ENCODE measurements around the gene TTLL11. TPM values are rescaled to one million over a fixed set of nuclear protein-coding genes. Genes with fewer than 3 reads are reported as not detected.

Gene TTLL11
- total RNA-seq, 2 experiments from 2014 or later = 2.6 to 3.3 TPM

DNA sequence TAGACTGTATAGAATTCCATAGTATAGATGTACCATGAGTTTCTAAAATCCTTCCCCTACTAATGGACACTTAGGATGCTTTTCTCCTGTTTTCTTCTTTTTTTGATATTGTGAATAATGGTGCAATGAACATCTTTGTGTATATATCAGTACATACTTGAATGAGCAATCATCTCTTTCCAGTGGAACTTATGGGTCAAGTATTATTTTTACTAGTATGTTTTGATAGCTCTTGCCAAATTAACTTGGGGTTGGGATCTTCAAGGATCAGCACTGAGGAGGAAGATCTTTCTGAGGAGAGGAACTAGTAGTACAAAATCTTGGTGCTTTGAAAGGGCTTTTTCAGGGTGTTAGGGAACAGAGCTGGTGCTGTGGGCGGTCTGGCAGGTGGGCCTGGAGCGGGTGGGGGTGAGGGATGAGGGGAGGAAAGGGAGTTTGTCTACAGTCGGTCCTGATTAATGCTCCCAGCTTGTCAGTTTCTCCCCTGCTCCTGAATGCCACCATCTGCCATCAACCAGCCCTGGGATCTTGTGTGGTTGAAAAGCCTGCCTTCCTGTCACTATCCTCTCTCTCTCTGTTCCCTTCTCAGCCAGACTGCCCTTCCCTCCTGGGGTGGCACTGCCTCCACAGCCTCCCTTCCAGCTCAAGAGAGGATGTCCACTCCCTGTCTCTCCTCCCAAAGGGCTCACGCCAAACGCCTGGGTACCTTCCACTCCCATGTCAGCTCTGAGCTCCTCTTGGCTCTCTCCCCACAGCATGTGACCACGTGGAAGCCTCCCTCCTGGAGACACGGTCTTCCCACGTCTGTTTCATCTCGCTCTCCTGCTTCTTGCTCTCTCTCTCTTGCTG, 255.8 kb downstream of the TTLL11 start:
- no peak for ATAC-seq
- no peak for DNase-seq
- CTCF ChIA-PET = interaction anchor here (0.7 kb wide), 1 partner anchor 48 kb away, joined by 3 read pairs; no protein-coding TSS in a partner anchor
- Mint-ChIP-seq H3K4me3 (no peak overlapping the region), H3K27ac (no peak overlapping the region), H3K4me1 (ENCODE audit: low read depth) (peaks cover 17% of the 10 kb centered on the region), H3K9me3 (ENCODE audit: insufficient read depth) (no peaks in the 10 kb centered on the region), H3K36me3 (ENCODE audit: low read depth) (no peaks in the 10 kb centered on the region), H3K27me3 (ENCODE audit: low read depth) (no peaks in the 10 kb centered on the region)
- POLR2A ChIA-PET = no interaction called here

DNA sequence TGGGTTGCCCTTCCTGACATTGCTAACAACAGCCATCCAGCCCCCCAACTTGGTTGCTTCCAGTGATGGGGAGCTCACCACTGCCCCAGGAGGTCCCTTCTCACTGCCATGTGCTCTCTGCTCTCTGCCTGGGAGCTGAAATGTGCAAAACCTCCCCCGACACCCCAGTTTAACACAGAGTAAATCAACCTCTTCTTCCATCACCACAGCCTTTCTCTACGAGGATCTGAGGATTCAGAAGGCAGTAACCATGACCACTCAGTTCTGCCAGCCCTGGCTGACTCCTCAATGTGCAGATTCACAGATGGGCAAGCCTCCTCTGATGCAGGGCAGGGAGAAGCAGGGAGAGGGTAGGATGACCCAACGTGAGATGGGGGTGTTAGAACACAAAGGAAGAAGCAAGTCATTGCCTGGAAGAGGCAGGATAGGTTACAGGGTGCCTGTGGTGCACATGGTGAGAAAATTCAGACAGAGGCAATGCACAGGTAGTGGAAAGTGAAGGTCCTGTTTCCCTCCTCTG, 256.7 kb downstream of the TTLL11 start:
- Mint-ChIP-seq H3K36me3 (ENCODE audit: low read depth) (no peaks in the 10 kb centered on the region), H3K27ac (no peak overlapping the region), H3K27me3 (ENCODE audit: low read depth) (no peaks in the 10 kb centered on the region), H3K4me3 (no peak overlapping the region), H3K9me3 (ENCODE audit: insufficient read depth) (no peaks in the 10 kb centered on the region), H3K4me1 (ENCODE audit: low read depth) (peaks cover 16% of the 10 kb centered on the region)
- DNase-seq = no peak
- ChIA-PET CTCF (no interaction called here), POLR2A (no interaction called here)
- no peak for ATAC-seq

DNA sequence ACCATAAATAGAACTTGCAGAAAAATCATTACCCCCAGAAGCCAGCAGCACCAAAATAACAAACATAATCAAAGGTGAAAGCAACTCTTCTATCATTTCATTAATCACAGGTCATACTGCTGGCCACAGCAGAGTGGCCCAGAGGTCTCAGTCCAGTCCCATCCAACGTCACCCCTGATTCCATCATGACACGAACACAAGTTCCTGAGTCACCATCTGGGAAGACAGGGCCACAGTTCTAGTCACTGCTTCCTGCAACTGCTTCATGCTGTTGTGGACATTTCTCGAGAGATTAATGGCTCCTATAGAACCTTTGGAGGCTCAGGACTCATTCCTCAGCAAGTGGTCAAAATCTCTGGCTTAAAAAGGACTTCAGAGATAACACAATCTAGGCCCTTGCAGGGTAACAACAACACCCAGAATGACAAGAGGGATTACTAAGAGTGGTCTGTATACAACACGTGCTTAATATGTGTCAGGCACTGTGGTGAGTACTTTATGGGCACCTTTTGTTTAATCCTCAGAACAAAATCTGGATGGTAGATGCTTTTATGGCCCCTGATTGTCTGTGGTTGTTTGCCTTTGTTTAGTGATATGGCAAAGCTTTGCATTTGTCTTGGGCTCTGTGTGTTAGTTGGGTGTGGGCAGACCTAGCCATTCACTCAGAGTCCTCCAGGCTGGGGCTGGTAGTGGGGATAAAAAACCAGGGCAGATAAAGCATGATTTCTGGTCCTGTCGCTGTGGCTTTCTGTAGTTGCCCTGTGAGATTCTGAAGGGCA, 257.3 kb downstream of the TTLL11 start:
- H3K27me3 Mint-ChIP-seq (ENCODE audit: low read depth) = no peaks in the 10 kb centered on the region
- H3K27ac Mint-ChIP-seq = no peak overlapping the region
- DNase-seq (no peak), ATAC-seq (no peak)
- H3K4me3 Mint-ChIP-seq = no peak overlapping the region
- H3K9me3 Mint-ChIP-seq (ENCODE audit: insufficient read depth) = no peaks in the 10 kb centered on the region
- ChIA-PET CTCF (no interaction called here), POLR2A (no interaction called here)
- peaks cover 10% of the 10 kb centered on the region for H3K4me1 Mint-ChIP-seq (ENCODE audit: low read depth)
- no peaks in the 10 kb centered on the region for H3K36me3 Mint-ChIP-seq (ENCODE audit: low read depth)

DNA sequence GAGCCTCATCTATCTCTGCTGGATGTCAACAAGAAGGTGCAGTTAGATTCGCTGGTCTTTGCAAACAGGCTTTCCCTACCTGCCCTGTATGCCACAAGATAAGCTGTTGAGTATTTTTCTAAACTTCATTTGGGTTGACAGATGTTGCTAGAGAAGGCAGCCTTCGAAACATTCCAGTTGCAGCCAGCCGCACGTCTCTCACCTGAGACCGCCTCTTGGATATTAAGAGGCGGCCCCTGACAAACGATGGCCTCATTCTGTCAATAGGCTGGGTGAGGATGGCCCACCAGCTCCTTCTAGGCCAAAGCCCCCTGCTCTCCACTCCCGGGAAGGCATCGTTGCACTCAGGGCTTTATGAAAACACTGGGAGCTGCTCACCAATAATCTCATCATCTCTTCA, 260.0 kb downstream of the TTLL11 start:
- CTCF ChIA-PET = no interaction called here
- no peak overlapping the region for H3K27ac Mint-ChIP-seq
- no peak overlapping the region for H3K4me3 Mint-ChIP-seq
- DNase-seq (no peak), ATAC-seq (no peak)
- no peaks in the 10 kb centered on the region for H3K27me3 Mint-ChIP-seq (ENCODE audit: low read depth)
- no peaks in the 10 kb centered on the region for H3K36me3 Mint-ChIP-seq (ENCODE audit: low read depth)
- POLR2A ChIA-PET = no interaction called here
- no peaks in the 10 kb centered on the region for H3K4me1 Mint-ChIP-seq (ENCODE audit: low read depth)
- no peaks in the 10 kb centered on the region for H3K9me3 Mint-ChIP-seq (ENCODE audit: insufficient read depth)

DNA sequence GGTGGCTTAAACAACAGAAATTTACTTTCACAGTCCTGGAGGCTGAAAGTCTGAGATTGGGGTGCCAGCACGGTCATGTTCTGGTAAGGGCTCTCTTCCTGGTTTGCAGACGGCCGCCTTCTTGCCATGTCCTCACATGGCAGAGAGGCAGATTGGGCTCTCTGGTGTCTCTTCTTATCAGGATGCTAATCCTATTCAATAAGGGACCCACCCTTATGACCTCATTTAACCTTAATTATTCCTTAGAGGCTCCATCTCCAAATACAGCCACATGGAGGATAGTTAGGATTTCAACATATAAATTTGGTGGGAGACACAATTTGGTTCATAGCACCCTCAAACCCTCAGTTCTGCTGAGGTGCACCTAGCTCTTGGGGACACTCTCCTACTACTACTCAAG, 261.2 kb downstream of the TTLL11 start:
- no peak for ATAC-seq
- Mint-ChIP-seq H3K4me1 (ENCODE audit: low read depth) (no peaks in the 10 kb centered on the region), H3K27ac (no peak overlapping the region), H3K4me3 (no peak overlapping the region), H3K9me3 (ENCODE audit: insufficient read depth) (no peaks in the 10 kb centered on the region), H3K36me3 (ENCODE audit: low read depth) (no peaks in the 10 kb centered on the region), H3K27me3 (ENCODE audit: low read depth) (no peaks in the 10 kb centered on the region)
- no peak for DNase-seq
- ChIA-PET CTCF (no interaction called here), POLR2A (no interaction called here)

DNA sequence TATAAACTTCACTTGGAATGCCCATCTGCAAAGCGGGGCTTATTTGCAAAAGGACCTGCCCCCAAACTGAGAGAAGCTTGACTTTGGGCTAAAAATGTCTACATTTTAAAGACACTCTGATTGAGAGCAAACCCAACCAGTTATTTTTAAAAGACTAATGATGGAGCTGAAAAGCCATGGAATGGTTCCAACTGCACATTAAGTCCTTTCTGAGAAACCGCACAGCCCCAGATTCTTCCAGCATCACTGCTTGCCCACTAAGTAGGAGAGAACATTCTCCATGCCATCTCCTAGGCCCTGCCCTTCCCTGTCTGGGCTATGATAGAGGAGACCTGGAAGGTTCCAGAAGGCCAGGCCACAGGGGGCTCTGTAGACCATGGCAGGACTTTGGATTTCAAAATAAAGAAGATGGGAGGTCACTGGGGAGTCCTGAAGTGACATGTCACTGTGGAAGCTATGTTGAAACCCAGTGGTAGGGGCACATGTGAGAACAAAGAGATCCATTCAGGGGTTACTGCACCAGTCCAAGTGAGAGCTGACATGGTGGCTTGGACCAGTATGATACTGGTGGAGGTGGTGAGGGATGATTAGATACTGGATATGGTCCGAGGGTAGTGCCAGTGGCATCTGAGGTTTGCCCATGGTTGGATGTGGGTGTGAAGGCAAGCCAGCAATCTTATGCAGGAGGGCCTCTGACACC, 262.5 kb downstream of the TTLL11 start:
- no peak overlapping the region for H3K4me3 Mint-ChIP-seq
- no peaks in the 10 kb centered on the region for H3K36me3 Mint-ChIP-seq (ENCODE audit: low read depth)
- no peak overlapping the region for H3K27ac Mint-ChIP-seq
- ChIA-PET POLR2A (no interaction called here), CTCF (no interaction called here)
- no peak for DNase-seq
- ATAC-seq = no peak
- H3K4me1 Mint-ChIP-seq (ENCODE audit: low read depth) = no peaks in the 10 kb centered on the region
- no peaks in the 10 kb centered on the region for H3K9me3 Mint-ChIP-seq (ENCODE audit: insufficient read depth)
- H3K27me3 Mint-ChIP-seq (ENCODE audit: low read depth) = no peaks in the 10 kb centered on the region

DNA sequence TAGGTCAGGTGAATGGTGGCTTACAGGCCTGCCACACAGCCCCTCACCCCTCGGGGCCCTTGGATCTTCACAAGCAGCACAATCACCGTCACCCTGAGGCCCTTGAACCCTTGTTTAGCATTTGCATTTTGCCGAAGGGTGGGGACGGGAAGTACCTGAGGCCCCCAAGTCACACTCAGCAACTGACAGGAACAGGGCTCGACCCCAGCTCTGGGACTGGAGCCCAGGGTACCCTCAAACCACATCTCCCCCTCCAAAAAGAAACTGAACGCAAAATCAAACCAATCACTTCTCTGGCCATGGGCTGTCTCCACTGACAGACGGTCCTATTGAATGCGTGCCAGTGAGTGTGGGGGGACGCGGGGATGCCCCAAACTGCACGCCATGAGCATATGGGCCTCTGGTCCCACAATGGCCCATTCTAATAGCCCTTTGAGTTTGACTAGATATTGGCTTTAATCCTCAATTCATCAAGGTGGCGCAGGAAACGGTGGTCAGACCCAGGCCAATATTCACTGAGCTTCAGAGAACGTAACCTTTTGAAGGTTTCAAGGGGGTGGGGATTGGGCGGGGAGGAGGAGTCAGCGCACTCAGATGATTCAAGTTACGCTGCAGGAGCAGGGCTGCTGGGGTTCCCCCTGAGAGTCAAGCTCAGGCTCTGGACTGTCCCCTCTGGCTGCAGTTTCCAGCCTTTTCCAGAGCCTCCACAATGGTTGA, 265.7 kb downstream of the TTLL11 start:
- ChIA-PET CTCF (interaction anchor here (0.6 kb wide), 1 partner anchor 41 kb away, joined by 3 read pairs; no protein-coding TSS in a partner anchor), POLR2A (no interaction called here)
- no peaks in the 10 kb centered on the region for H3K36me3 Mint-ChIP-seq (ENCODE audit: low read depth)
- DNase-seq = no peak
- no peaks in the 10 kb centered on the region for H3K4me1 Mint-ChIP-seq (ENCODE audit: low read depth)
- H3K27ac Mint-ChIP-seq = no peak overlapping the region
- no peak for ATAC-seq
- H3K9me3 Mint-ChIP-seq (ENCODE audit: insufficient read depth) = no peaks in the 10 kb centered on the region
- H3K4me3 Mint-ChIP-seq = no peak overlapping the region
- no peaks in the 10 kb centered on the region for H3K27me3 Mint-ChIP-seq (ENCODE audit: low read depth)

DNA sequence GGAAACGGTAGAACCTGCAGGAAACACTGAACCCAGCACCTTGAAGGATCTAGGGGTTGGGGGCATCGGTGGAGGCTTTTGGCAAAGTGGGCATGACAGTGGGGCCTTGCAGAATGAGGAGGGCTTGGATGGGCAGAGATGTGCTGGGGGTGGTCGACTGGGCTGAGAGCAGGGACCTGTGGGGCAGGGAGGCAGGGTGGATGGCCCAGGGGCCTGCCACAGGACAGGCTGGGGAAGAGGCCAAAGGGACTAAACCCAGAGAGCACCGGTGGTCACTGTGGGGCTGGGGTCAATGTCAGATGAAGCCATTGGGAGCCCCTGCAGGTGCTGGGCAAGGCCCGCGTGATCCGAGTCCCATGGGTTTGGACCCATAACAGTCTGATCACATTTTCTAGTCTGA, 266.4 kb downstream of the TTLL11 start:
- no peaks in the 10 kb centered on the region for H3K4me1 Mint-ChIP-seq (ENCODE audit: low read depth)
- H3K27ac Mint-ChIP-seq = no peak overlapping the region
- ATAC-seq = no peak
- no peaks in the 10 kb centered on the region for H3K9me3 Mint-ChIP-seq (ENCODE audit: insufficient read depth)
- H3K27me3 Mint-ChIP-seq (ENCODE audit: low read depth) = no peaks in the 10 kb centered on the region
- H3K36me3 Mint-ChIP-seq (ENCODE audit: low read depth) = no peaks in the 10 kb centered on the region
- CTCF ChIA-PET = interaction anchor here (0.6 kb wide), 1 partner anchor 42 kb away, joined by 3 read pairs; no protein-coding TSS in a partner anchor
- POLR2A ChIA-PET = no interaction called here
- DNase-seq = no peak
- no peak overlapping the region for H3K4me3 Mint-ChIP-seq

DNA sequence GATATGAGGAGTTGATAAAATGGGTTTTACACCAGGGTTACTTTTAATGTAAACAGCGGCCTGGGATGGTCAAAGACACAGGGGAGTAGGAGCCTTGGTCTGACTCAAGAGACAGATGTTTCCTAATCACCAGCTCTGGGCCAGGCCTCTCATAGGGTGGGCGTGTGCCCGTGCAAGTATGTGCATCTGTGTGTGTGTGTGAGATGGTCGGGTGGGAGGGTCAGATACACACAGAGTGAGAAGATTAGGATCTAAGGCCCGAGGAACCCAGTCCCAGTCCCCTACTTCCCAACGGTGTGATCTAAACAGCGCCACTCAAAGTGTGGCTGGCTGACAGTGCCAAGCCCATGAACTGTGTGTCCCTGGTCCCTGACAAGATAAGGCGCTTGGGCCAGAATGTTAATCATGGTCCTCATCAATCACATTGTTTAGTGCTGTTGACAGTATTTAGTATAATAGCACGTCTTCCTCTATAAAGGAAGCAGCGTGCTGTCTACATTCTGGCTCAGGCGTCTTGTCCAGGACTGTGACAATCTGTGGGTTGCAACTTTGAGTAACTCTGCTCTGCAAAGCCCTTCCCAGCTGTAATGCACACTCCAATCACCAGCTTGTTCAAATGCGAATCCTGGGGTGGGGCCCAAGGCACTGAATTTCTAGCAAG, 267.9 kb downstream of the TTLL11 start:
- Mint-ChIP-seq H3K4me3 (no peak overlapping the region), H3K36me3 (ENCODE audit: low read depth) (no peaks in the 10 kb centered on the region), H3K27ac (no peak overlapping the region), H3K9me3 (ENCODE audit: insufficient read depth) (no peaks in the 10 kb centered on the region), H3K27me3 (ENCODE audit: low read depth) (no peaks in the 10 kb centered on the region), H3K4me1 (ENCODE audit: low read depth) (no peaks in the 10 kb centered on the region)
- ATAC-seq (no peak), DNase-seq (no peak)
- ChIA-PET POLR2A (interaction anchor here (0.6 kb wide), 1 partner anchor 214 kb away, joined by 3 read pairs; no protein-coding TSS in a partner anchor), CTCF (interaction anchor here (1.1 kb wide), 1 partner anchor 142 kb away, joined by 3 read pairs; no protein-coding TSS in a partner anchor)

DNA sequence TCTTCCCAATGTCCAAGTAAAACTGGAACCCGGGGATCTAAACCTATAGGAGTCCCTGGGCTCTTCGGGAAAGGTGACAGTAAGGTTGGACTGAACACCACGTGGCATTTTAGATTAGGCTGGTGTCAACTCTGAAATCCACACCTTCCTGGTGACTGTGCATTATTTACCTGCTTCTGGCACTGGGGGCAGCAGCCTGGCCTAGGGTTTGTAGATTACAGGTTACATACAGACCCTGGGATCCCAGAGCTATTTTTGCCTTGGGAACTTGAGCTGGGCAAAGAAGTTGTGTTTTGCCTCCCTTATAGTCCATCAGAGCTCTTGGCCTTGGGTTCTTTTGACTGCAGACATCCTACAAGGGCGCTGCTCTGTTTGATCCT, 268.5 kb downstream of the TTLL11 start:
- DNase-seq (no peak), ATAC-seq (no peak)
- no peaks in the 10 kb centered on the region for H3K4me1 Mint-ChIP-seq (ENCODE audit: low read depth)
- H3K36me3 Mint-ChIP-seq (ENCODE audit: low read depth) = no peaks in the 10 kb centered on the region
- CTCF ChIA-PET = no interaction called here
- H3K27me3 Mint-ChIP-seq (ENCODE audit: low read depth) = no peaks in the 10 kb centered on the region
- H3K9me3 Mint-ChIP-seq (ENCODE audit: insufficient read depth) = no peaks in the 10 kb centered on the region
- no peak overlapping the region for H3K4me3 Mint-ChIP-seq
- no peak overlapping the region for H3K27ac Mint-ChIP-seq
- POLR2A ChIA-PET = no interaction called here
